ENCODE measurements around the gene NEURL1.

DNA sequence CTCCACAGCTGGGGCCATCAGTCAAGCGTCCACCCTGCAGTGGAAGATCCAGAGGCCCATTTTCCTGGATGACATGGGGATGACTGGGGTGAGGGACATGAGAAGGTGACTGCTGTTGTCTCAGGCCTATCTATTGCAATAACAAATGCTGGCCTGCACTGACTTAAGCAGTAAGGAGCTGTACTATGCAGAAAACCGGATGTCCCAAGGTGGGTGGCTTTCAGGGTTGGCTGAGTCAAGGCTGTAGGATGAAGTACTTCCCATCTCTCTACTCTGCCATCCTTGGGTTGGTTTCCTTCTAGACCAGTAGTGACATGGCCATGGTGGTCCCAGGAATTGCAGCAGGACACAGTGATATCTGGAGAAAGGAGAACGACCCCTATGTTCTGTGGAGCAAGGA lies 48.1 kb downstream of the NEURL1 start:
- TF ChIP-seq, protein P1, sequence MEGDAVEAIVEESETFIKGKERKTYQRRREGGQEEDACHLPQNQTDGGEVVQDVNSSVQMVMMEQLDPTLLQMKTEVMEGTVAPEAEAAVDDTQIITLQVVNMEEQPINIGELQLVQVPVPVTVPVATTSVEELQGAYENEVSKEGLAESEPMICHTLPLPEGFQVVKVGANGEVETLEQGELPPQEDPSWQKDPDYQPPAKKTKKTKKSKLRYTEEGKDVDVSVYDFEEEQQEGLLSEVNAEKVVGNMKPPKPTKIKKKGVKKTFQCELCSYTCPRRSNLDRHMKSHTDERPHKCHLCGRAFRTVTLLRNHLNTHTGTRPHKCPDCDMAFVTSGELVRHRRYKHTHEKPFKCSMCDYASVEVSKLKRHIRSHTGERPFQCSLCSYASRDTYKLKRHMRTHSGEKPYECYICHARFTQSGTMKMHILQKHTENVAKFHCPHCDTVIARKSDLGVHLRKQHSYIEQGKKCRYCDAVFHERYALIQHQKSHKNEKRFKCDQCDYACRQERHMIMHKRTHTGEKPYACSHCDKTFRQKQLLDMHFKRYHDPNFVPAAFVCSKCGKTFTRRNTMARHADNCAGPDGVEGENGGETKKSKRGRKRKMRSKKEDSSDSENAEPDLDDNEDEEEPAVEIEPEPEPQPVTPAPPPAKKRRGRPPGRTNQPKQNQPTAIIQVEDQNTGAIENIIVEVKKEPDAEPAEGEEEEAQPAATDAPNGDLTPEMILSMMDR (IDR thresholded peaks at IDR 0.05), result no peak
- TF ChIP-seq POLR2A (IDR thresholded peaks at IDR 0.05) (no peak), POLR2AphosphoS5 (IDR thresholded peaks at IDR 0.05; ENCODE audit: insufficient read depth in 1 of 2, low read depth in 1 of 2) (no peak)

Data from vagina (tissue), 2 donors.